ENCODE results near the gene NAB2.

DNA sequence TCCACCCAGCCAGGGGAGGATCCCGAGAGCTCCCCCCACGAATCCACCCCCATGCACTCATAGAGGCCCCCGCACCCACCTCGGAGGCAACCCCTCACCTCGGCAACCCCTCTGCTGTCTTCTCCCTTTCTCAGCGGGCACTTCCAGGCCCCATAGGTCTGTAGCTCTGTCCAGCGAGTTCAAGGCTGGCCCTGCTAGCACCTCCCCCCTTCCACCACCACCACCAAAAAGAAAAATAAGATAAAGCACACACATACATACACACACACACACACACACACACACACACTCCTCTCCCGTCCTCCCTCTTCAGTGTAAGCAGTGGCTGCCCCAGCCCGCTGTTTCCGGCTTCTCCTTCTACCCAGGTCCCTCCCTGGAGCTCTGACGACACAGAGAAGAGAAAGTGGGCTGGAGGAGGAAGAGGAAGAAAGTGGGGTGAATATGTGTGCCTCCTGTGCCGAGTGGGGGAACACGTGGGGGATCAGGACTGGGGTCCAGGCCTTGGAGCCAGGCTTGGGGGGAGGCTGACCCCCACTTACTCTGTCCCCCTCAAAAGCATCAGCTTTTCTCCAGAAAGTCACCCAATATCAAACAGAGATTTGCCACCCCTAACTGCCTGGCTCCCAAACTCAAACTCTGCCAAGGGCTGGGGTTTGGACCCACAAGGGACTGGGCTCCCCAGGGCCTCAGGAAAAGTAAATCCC, 22.3 kb downstream of the NAB2 start, which contains the start of gene STAT6:
- TF ChIP-seq CTCF (IDR thresholded peaks at IDR 0.05) = no peak
- peak in 1 of 2 donors; percentile 50 for TF ChIP-seq POLR2A (IDR thresholded peaks at IDR 0.05)
